ENCODE data around the gene MOCS1.

Gene MOCS1

DNA sequence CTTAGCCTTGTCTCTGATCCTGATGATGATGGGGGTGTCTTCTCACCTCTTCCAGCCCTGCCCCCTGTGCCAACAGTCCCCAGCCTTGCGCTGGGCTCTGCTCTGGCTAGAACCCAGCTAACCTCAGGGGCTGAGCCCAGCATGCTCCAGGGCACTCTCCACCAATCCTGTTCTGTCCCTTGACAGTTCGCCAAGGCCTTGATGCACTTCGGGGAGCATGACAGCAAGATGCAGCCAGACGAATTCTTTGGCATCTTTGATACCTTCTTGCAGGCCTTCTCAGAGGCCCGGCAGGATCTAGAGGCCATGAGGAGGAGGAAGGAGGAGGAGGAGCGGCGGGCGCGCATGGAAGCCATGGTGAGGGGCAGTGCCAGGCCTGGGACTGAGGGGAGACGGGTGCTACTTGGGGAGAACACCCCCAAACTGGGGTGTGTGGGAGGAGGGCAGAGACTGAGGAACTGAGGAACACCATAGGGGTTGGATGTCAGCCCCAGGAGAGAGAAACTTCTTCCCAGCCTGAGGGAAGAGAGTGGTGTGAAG, 33.1 kb downstream of the MOCS1 start:
- no peaks in the 10 kb centered on the region for H3K36me3 ChIP-seq (ENCODE audit: insufficient read depth, low read length)
- no peaks in the 10 kb centered on the region for H4K20me1 ChIP-seq (ENCODE audit: insufficient read depth, low read length)
- no peaks in the 10 kb centered on the region for H3K27me3 ChIP-seq (ENCODE audit: insufficient read depth, low read length, poor library complexity)
- ATAC-seq (ENCODE audit: insufficient read depth, low read depth) (no peak), DNase-seq (no peak)
- no peak overlapping the region for H3K9ac ChIP-seq (ENCODE audit: low read depth, low read length)
- no peak overlapping the region for H3K27ac ChIP-seq (ENCODE audit: low read length)
- no peak overlapping the region for H3K4me3 ChIP-seq (ENCODE audit: low read depth in 1 of 2, low read length in 2 of 2)
- no peak for TF ChIP-seq EZH2 (IDR thresholded peaks at IDR 0.05; ENCODE audit: borderline replicate concordance, low read depth, low read length, severe bottlenecking)
- TF ChIP-seq, protein P1, sequence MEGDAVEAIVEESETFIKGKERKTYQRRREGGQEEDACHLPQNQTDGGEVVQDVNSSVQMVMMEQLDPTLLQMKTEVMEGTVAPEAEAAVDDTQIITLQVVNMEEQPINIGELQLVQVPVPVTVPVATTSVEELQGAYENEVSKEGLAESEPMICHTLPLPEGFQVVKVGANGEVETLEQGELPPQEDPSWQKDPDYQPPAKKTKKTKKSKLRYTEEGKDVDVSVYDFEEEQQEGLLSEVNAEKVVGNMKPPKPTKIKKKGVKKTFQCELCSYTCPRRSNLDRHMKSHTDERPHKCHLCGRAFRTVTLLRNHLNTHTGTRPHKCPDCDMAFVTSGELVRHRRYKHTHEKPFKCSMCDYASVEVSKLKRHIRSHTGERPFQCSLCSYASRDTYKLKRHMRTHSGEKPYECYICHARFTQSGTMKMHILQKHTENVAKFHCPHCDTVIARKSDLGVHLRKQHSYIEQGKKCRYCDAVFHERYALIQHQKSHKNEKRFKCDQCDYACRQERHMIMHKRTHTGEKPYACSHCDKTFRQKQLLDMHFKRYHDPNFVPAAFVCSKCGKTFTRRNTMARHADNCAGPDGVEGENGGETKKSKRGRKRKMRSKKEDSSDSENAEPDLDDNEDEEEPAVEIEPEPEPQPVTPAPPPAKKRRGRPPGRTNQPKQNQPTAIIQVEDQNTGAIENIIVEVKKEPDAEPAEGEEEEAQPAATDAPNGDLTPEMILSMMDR (IDR thresholded peaks at IDR 0.05; ENCODE audit: borderline replicate concordance, extremely low read depth, low read length, poor library complexity, severe bottlenecking): no peak
- no peak overlapping the region for H3K4me2 ChIP-seq (ENCODE audit: insufficient read depth, low read length)
- H3K4me1 ChIP-seq (ENCODE audit: insufficient read depth, low read length): no peaks in the 10 kb centered on the region
- H2AFZ ChIP-seq (ENCODE audit: low read depth, low read length): no peak overlapping the region
- H3K79me2 ChIP-seq (ENCODE audit: insufficient read depth, low read length): no peaks in the 10 kb centered on the region
- H3K9me3 ChIP-seq (ENCODE audit: insufficient read depth, low read length, severe bottlenecking): no peaks in the 10 kb centered on the region

DNA sequence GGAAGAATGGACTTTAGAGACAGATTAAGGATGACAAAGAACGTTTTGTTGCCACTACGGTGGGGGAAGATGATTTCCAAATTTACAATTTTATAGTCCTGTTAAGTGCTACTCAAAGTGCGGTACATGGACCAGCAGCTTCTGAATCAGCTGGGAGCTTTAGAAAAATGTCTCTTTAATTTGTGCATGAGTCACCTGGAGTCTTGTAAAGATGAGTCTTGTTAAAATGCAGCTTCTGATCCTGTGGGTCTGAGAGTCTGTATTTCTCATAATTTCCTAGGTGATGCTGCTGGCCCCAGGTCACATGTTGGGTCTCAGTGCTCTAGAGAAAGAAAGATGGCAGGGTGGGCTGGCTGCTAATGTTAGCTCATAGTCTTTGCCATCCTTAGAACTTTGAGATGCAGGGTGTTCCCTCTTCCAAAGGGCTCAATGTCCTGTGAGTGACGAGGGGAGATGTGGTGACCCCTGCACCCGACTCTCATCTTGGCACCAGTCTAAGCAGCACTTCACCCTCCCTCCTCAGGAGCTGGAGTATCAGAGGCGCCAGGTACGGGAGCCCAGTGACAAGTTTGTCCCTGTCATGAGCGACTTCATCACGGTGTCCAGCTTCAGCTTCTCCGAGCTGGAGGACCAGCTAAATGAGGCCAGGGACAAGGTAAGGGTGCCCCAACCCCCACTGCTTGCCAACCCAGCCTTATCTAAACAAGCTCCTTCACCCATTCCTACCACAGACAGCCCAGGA, 34.5 kb downstream of the MOCS1 start:
- H2AFZ ChIP-seq (ENCODE audit: low read depth, low read length): no peak overlapping the region
- H3K27me3 ChIP-seq (ENCODE audit: insufficient read depth, low read length, poor library complexity): no peaks in the 10 kb centered on the region
- H3K4me3 ChIP-seq (ENCODE audit: low read depth in 1 of 2, low read length in 2 of 2): no peak overlapping the region
- no peak overlapping the region for H3K27ac ChIP-seq (ENCODE audit: low read length)
- no peaks in the 10 kb centered on the region for H3K4me1 ChIP-seq (ENCODE audit: insufficient read depth, low read length)
- no peak overlapping the region for H3K4me2 ChIP-seq (ENCODE audit: insufficient read depth, low read length)
- no peak overlapping the region for H3K9ac ChIP-seq (ENCODE audit: low read depth, low read length)
- ATAC-seq (ENCODE audit: insufficient read depth, low read depth) (no peak), DNase-seq (no peak)
- H4K20me1 ChIP-seq (ENCODE audit: insufficient read depth, low read length): no peaks in the 10 kb centered on the region
- H3K36me3 ChIP-seq (ENCODE audit: insufficient read depth, low read length): no peaks in the 10 kb centered on the region
- H3K9me3 ChIP-seq (ENCODE audit: insufficient read depth, low read length, severe bottlenecking): no peaks in the 10 kb centered on the region
- no peaks in the 10 kb centered on the region for H3K79me2 ChIP-seq (ENCODE audit: insufficient read depth, low read length)
- TF ChIP-seq, protein P1 (IDR thresholded peaks at IDR 0.05; ENCODE audit: borderline replicate concordance, extremely low read depth, low read length, poor library complexity, severe bottlenecking): no peak
- no peak for TF ChIP-seq EZH2 (IDR thresholded peaks at IDR 0.05; ENCODE audit: borderline replicate concordance, low read depth, low read length, severe bottlenecking)

DNA sequence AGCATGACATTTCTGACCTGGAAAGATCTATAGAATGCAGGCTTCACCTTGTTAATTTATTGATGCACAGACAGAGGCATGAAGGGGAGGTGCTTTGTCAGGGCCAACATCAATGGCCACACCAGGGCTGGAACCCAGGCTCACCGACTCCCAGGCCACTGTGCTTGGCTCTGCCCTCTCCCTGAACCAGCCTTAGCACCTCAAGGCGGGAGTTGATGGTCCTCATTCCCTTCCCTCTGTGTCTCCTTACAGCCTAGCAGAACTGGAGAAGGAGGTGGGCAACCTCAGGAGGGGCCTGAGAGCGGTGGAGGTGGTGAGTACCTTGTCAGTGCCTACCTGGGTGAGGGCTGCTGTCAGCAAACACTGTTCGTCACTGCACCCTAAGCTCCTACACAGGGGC, 35.6 kb downstream of the MOCS1 start:
- no peak overlapping the region for H3K27ac ChIP-seq (ENCODE audit: low read length)
- no peak overlapping the region for H3K4me3 ChIP-seq (ENCODE audit: low read depth in 1 of 2, low read length in 2 of 2)
- TF ChIP-seq, protein P1 (IDR thresholded peaks at IDR 0.05; ENCODE audit: borderline replicate concordance, extremely low read depth, low read length, poor library complexity, severe bottlenecking): no peak
- TF ChIP-seq EZH2 (IDR thresholded peaks at IDR 0.05; ENCODE audit: borderline replicate concordance, low read depth, low read length, severe bottlenecking): no peak
- H3K79me2 ChIP-seq (ENCODE audit: insufficient read depth, low read length): no peaks in the 10 kb centered on the region
- H3K9me3 ChIP-seq (ENCODE audit: insufficient read depth, low read length, severe bottlenecking): no peaks in the 10 kb centered on the region
- no peak overlapping the region for H3K9ac ChIP-seq (ENCODE audit: low read depth, low read length)
- no peaks in the 10 kb centered on the region for H3K36me3 ChIP-seq (ENCODE audit: insufficient read depth, low read length)
- DNase-seq (no peak), ATAC-seq (ENCODE audit: insufficient read depth, low read depth) (no peak)
- H4K20me1 ChIP-seq (ENCODE audit: insufficient read depth, low read length): no peaks in the 10 kb centered on the region
- H3K4me2 ChIP-seq (ENCODE audit: insufficient read depth, low read length): no peak overlapping the region
- no peak overlapping the region for H2AFZ ChIP-seq (ENCODE audit: low read depth, low read length)
- no peaks in the 10 kb centered on the region for H3K27me3 ChIP-seq (ENCODE audit: insufficient read depth, low read length, poor library complexity)
- H3K4me1 ChIP-seq (ENCODE audit: insufficient read depth, low read length): no peaks in the 10 kb centered on the region

Measured in DND-41 (cell line).